ENCODE data around the gene SDF4. TPM values are rescaled to one million over a fixed set of nuclear protein-coding genes. Genes with fewer than 3 reads are reported as not detected.

The SDF4 gene
- total RNA-seq, 1 donor from 2014 or later = 175 TPM

GRCh38 chr1:1204998-1205768 is 26.6 kb downstream of the SDF4 start:
- no peak overlapping the region for H3K27ac ChIP-seq (ENCODE audit: low read depth, low read length)
- TF ChIP-seq CTCF (IDR thresholded peaks at IDR 0.05; ENCODE audit: insufficient read depth, low read depth, low read length) (no peak), EZH2 (IDR thresholded peaks at IDR 0.05; ENCODE audit: insufficient read depth, low read length) (no peak)
- peaks cover 27% of the 10 kb centered on the region for H3K4me1 ChIP-seq (ENCODE audit: insufficient read depth, low read length)
- DNase-seq (ENCODE audit: low read depth) (no peak), FAIRE-seq (no peak)
- Mint-ChIP-seq H3K36me3 (ENCODE audit: low read depth, unreplicated experiment) (no peaks in the 10 kb centered on the region), H3K27ac (ENCODE audit: unreplicated experiment) (no peak overlapping the region), H3K4me1 (ENCODE audit: low read depth, unreplicated experiment) (peaks cover 5% of the 10 kb centered on the region), H3K27me3 (ENCODE audit: low read depth, unreplicated experiment) (peaks cover 2% of the 10 kb centered on the region), H3K4me3 (ENCODE audit: unreplicated experiment) (no peak overlapping the region), H3K9me3 (ENCODE audit: unreplicated experiment) (no peaks in the 10 kb centered on the region)
- H3K36me3 ChIP-seq (ENCODE audit: insufficient read depth, low read length) = no peaks in the 10 kb centered on the region
- no peak overlapping the region for H3K4me2 ChIP-seq (ENCODE audit: low read length)
- no peaks in the 10 kb centered on the region for H3K9me3 ChIP-seq (ENCODE audit: insufficient read depth, low read depth, low read length)
- H4K20me1 ChIP-seq (ENCODE audit: insufficient read depth, low read length) = no peaks in the 10 kb centered on the region
- H2AFZ ChIP-seq (ENCODE audit: low read depth, low read length) = no peak overlapping the region
- peaks cover 3% of the 10 kb centered on the region for H3K27me3 ChIP-seq (ENCODE audit: insufficient read depth, low read length)
- H3K9ac ChIP-seq (ENCODE audit: low read length) = no peak overlapping the region
- H3K79me2 ChIP-seq (ENCODE audit: insufficient read depth, low read length) = no peaks in the 10 kb centered on the region
- no peak overlapping the region for H3K4me3 ChIP-seq (ENCODE audit: insufficient read depth, low read depth, low read length)

GRCh38 chr1:1204425-1204920 is 27.3 kb downstream of the SDF4 start:
- no peaks in the 10 kb centered on the region for H4K20me1 ChIP-seq (ENCODE audit: insufficient read depth, low read length)
- no peaks in the 10 kb centered on the region for H3K9me3 ChIP-seq (ENCODE audit: insufficient read depth, low read depth, low read length)
- H3K4me3 ChIP-seq (ENCODE audit: insufficient read depth, low read depth, low read length) = no peak overlapping the region
- DNase-seq (ENCODE audit: low read depth) (no peak), FAIRE-seq (no peak)
- no peak overlapping the region for H3K9ac ChIP-seq (ENCODE audit: low read length)
- TF ChIP-seq CTCF (IDR thresholded peaks at IDR 0.05; ENCODE audit: insufficient read depth, low read depth, low read length) (no peak), EZH2 (IDR thresholded peaks at IDR 0.05; ENCODE audit: insufficient read depth, low read length) (no peak)
- no peak overlapping the region for H3K4me3 Mint-ChIP-seq (ENCODE audit: unreplicated experiment)
- H3K27me3 Mint-ChIP-seq (ENCODE audit: low read depth, unreplicated experiment) = peaks cover 6% of the 10 kb centered on the region
- H3K27ac Mint-ChIP-seq (ENCODE audit: unreplicated experiment) = no peak overlapping the region
- no peaks in the 10 kb centered on the region for H3K9me3 Mint-ChIP-seq (ENCODE audit: unreplicated experiment)
- H3K4me1 ChIP-seq (ENCODE audit: insufficient read depth, low read length) = peaks cover 27% of the 10 kb centered on the region
- H3K79me2 ChIP-seq (ENCODE audit: insufficient read depth, low read length) = no peaks in the 10 kb centered on the region
- no peaks in the 10 kb centered on the region for H3K36me3 Mint-ChIP-seq (ENCODE audit: low read depth, unreplicated experiment)
- H2AFZ ChIP-seq (ENCODE audit: low read depth, low read length) = no peak overlapping the region
- H3K36me3 ChIP-seq (ENCODE audit: insufficient read depth, low read length) = no peaks in the 10 kb centered on the region
- no peak overlapping the region for H3K4me2 ChIP-seq (ENCODE audit: low read length)
- peaks cover 3% of the 10 kb centered on the region for H3K27me3 ChIP-seq (ENCODE audit: insufficient read depth, low read length)
- no peak overlapping the region for H3K27ac ChIP-seq (ENCODE audit: low read depth, low read length)
- H3K4me1 Mint-ChIP-seq (ENCODE audit: low read depth, unreplicated experiment) = peaks cover 5% of the 10 kb centered on the region

Data from astrocyte (in vitro differentiated cells and primary cell).